Activated B cell treated with CpG ODN at 0.5 μM for 24 hours (primary cell): ENCODE results near the gene CACNA1E. TPM values are rescaled to one million over a fixed set of nuclear protein-coding genes. Genes with fewer than 3 reads are reported as not detected.

Source experiments
- ATAC-seq: fragments of 200-7000 bp; cut with Tn5 transposase; one replicate; pipeline ENCODE4 v1.10.0; 2021; ENCODE audit warnings: low read depth, mild to moderate bottlenecking, moderate library complexity
- CTCF ChIA-PET: fragments of 350-600 bp; sonication (Branson Sonifier 250); formaldehyde crosslinking; loops from one replicate; lab custom pipeline; 2021; ENCODE audit warnings: antibody characterized with exemption; lab: Charles Lee
- POLR2A ChIA-PET: fragments of 350-600 bp; sonication (Branson Sonifier 250); formaldehyde crosslinking; loops from one replicate; lab custom pipeline; 2021; ENCODE audit warnings: antibody characterized with exemption; lab: Charles Lee
- DNase-seq: peaks from one replicate; pipeline ENCODE4 v3.0.0; 2022
- H3K27ac Mint-ChIP-seq: one replicate; pipeline ENCODE4 v1.8.0; 2020; ENCODE audit warnings: mixed read lengths
- H3K27me3 Mint-ChIP-seq: one replicate; pipeline ENCODE4 v1.8.0; 2021; ENCODE audit warnings: mixed read lengths
- H3K36me3 Mint-ChIP-seq: one replicate; pipeline ENCODE4 v1.8.0; 2021; ENCODE audit warnings: low read depth, mixed read lengths
- H3K4me1 Mint-ChIP-seq: one replicate; pipeline ENCODE4 v1.8.0; 2021; ENCODE audit warnings: mixed read lengths
- H3K4me3 Mint-ChIP-seq: one replicate; pipeline ENCODE4 v1.8.0; 2020; ENCODE audit warnings: mild to moderate bottlenecking, mixed read lengths
- H3K9me3 Mint-ChIP-seq: one replicate; pipeline ENCODE4 v1.8.0; 2020; ENCODE audit warnings: mixed read lengths
- CTCF ChIP-seq: fragments of 200-600 bp; IDR thresholded peaks from one replicate; pipeline ENCODE4 v1.8.0; 2022; ENCODE audit warnings: antibody characterized with exemption, mild to moderate bottlenecking
- intact Hi-C: fragments of 100-400 bp; cut with micrococcal nuclease; formaldehyde crosslinking; loops from one replicate; pipeline ENCODE4 v1.15.1; 2024
- total RNA-seq: library from RNA; stranded (reverse); gene quantifications from 2 replicates; pipeline ENCODE4 v1.2.3, GENCODE V29; 2022

Gene CACNA1E
- total RNA-seq, 1 donor from 2014 or later, result 0.91 TPM

GRCh38 chr1:181482521-181483284 is 614 bp upstream of the CACNA1E start:
- Mint-ChIP-seq H3K9me3 (no peaks in the 10 kb centered on the region), H3K4me3 (peak overlapping the region; percentile 70), H3K27me3 (peaks cover 54% of the 10 kb centered on the region), H3K27ac (no peak overlapping the region), H3K4me1 (peaks cover 30% of the 10 kb centered on the region), H3K36me3 (no peaks in the 10 kb centered on the region)
- intact Hi-C loops, result no loop called here
- no peak for ATAC-seq
- ChIA-PET CTCF (interaction anchor here (1.4 kb wide), 1 partner anchor 22 kb away, joined by 3 read pairs; no protein-coding TSS in a partner anchor), POLR2A (no interaction called here)
- DNase-seq, result no peak
- no peak for TF ChIP-seq CTCF

- no peak for DNase-seq
Measured at GRCh38 chr1:181484821-181485220, 1.5 kb downstream of the CACNA1E start.

GRCh38 chr1:181485287-181486097 is 2.2 kb downstream of the CACNA1E start:
- no peak overlapping the region for H3K27ac Mint-ChIP-seq
- H3K27me3 Mint-ChIP-seq, result peaks cover 68% of the 10 kb centered on the region
- H3K4me3 Mint-ChIP-seq, result peak overlapping the region; percentile 50
- no peak for TF ChIP-seq CTCF
- DNase-seq (no peak), ATAC-seq (peak; percentile 40)
- no peaks in the 10 kb centered on the region for H3K36me3 Mint-ChIP-seq
- ChIA-PET CTCF (no interaction called here), POLR2A (no interaction called here)
- intact Hi-C loops, result no loop called here
- no peaks in the 10 kb centered on the region for H3K9me3 Mint-ChIP-seq
- H3K4me1 Mint-ChIP-seq, result peaks cover 30% of the 10 kb centered on the region

More at GRCh38 chr1:181484821-181485220, 1.5 kb downstream of the CACNA1E start:
- no peaks in the 10 kb centered on the region for H3K36me3 Mint-ChIP-seq
- ATAC-seq, result no peak
- intact Hi-C loops, result no loop called here
- no peak for TF ChIP-seq CTCF
- no peak overlapping the region for H3K27ac Mint-ChIP-seq
- H3K4me3 Mint-ChIP-seq, result no peak overlapping the region
- CTCF ChIA-PET, result interaction anchor here (0.9 to 1.3 kb wide), 2 partner anchors 191 to 569 kb away, joined by 3 to 5 read pairs; no protein-coding TSS in a partner anchor
- H3K4me1 Mint-ChIP-seq, result peaks cover 30% of the 10 kb centered on the region
- no peaks in the 10 kb centered on the region for H3K9me3 Mint-ChIP-seq
- peaks cover 65% of the 10 kb centered on the region for H3K27me3 Mint-ChIP-seq
- POLR2A ChIA-PET, result interaction anchor here (0.5 kb wide), 1 partner anchor 547 kb away, joined by 7 read pairs; no protein-coding TSS in a partner anchor

- H3K9me3 Mint-ChIP-seq, result no peaks in the 10 kb centered on the region
- no peak for DNase-seq
- intact Hi-C loops, result no loop called here
- POLR2A ChIA-PET, result no interaction called here
- no peak for TF ChIP-seq CTCF
- peaks cover 69% of the 10 kb centered on the region for H3K27me3 Mint-ChIP-seq
- CTCF ChIA-PET, result no interaction called here
- H3K27ac Mint-ChIP-seq, result no peak overlapping the region
- ATAC-seq, result no peak
- H3K4me1 Mint-ChIP-seq, result peaks cover 30% of the 10 kb centered on the region
- peak overlapping the region; percentile 50 for H3K4me3 Mint-ChIP-seq
- no peaks in the 10 kb centered on the region for H3K36me3 Mint-ChIP-seq
Measured at GRCh38 chr1:181486098-181486420, 2.7 kb downstream of the CACNA1E start.

- POLR2A ChIA-PET, result no interaction called here
- Mint-ChIP-seq H3K27me3 (peaks cover 54% of the 10 kb centered on the region), H3K4me1 (peaks cover 15% of the 10 kb centered on the region), H3K9me3 (no peaks in the 10 kb centered on the region), H3K36me3 (no peaks in the 10 kb centered on the region), H3K27ac (no peak overlapping the region), H3K4me3 (no peak overlapping the region)
- no peak for ATAC-seq
- TF ChIP-seq CTCF, result no peak
- intact Hi-C loops, result no loop called here
- no peak for DNase-seq
- CTCF ChIA-PET, result no interaction called here
Measured at GRCh38 chr1:181488866-181489265, 5.5 kb downstream of the CACNA1E start.
